H1 (cell line): ENCODE results near the gene MSTO1. TPM values are rescaled to one million over a fixed set of nuclear protein-coding genes. Genes with fewer than 3 reads are reported as not detected.

Experiments
- CTCF ChIA-PET: fragments of 300-600 bp; sonication (Branson Sonifier 250); formaldehyde crosslinking; loops from one replicate; lab custom pipeline; 2021; ENCODE audit not compliant: partially characterized antibody; lab: Charles Lee
- POLR2A ChIA-PET: fragments of 300-600 bp; sonication (Branson Sonifier 250); formaldehyde crosslinking; loops from one replicate; lab custom pipeline; 2021; ENCODE audit warnings: inconsistent platforms; ENCODE audit not compliant: partially characterized antibody; lab: Charles Lee
- DNase-seq, 2 experiments: peaks; one replicate each; pipeline versions ENCODE4 v3.0.0 to v3.0.0-alpha.2; 2010 to 2022; ENCODE audit warnings: low spot score in 2 of 2, low read depth in 1 of 2, mixed read lengths in 1 of 2
- FAIRE-seq: peaks from 2 replicates; lab custom pipeline; 2011; peaks lifted over from hg19 to GRCh38; lab: Jason Lieb, UNC
- H2AFZ ChIP-seq: 2 replicates; pipeline ENCODE4 v1.8.1; 2012; ENCODE audit warnings: low read length, inconsistent platforms
- H2AK5ac ChIP-seq: 2 replicates; pipeline ENCODE4 v1.6.1; 2013; ENCODE audit warnings: low read depth, low read length
- H2BK120ac ChIP-seq: replicated peaks from 2 replicates; pipeline ENCODE3; 2013; ENCODE audit warnings: low read depth, low read length, inconsistent platforms
- H2BK12ac ChIP-seq: 2 replicates; pipeline ENCODE4 v1.6.1; 2013; ENCODE audit warnings: low read depth, low read length
- H2BK15ac ChIP-seq: 2 replicates; pipeline ENCODE4 v1.6.1; 2013; ENCODE audit warnings: low read length
- H2BK20ac ChIP-seq: 2 replicates; pipeline ENCODE4 v1.6.1; 2013; ENCODE audit warnings: low read length
- H2BK5ac ChIP-seq: 2 replicates; pipeline ENCODE4 v1.6.1; 2013; ENCODE audit warnings: low read depth, low read length
- H3K14ac ChIP-seq: 2 replicates; pipeline ENCODE4 v1.6.1; 2013; ENCODE audit warnings: inconsistent platforms; ENCODE audit not compliant: insufficient read length
- H3K18ac ChIP-seq: 2 replicates; pipeline ENCODE4 v1.6.1; 2013; ENCODE audit warnings: low read length; ENCODE audit errors: extremely low read depth
- H3K23ac ChIP-seq: 2 replicates; pipeline ENCODE4 v1.6.1; 2013; ENCODE audit warnings: inconsistent platforms; ENCODE audit not compliant: insufficient read length
- H3K23me2 ChIP-seq: 2 replicates; pipeline ENCODE4 v1.6.1; 2013; ENCODE audit warnings: low read depth, low read length
- H3K27ac ChIP-seq: 2 replicates; pipeline ENCODE4 v1.6.1; 2011; ENCODE audit warnings: low read depth, low read length, inconsistent platforms
- H3K27me3 ChIP-seq, 4 experiments: replicated peaks in 1 of 4; 1 replicate in 1 of 4; 2 replicates in 3 of 4; pipeline versions ENCODE4 v1.6.1 to v1.8.1; 2011 to 2013; ENCODE audit warnings: low read length in 3 of 4, mild to moderate bottlenecking in 3 of 4, inconsistent platforms in 2 of 4, mixed read lengths in 2 of 4, moderate library complexity in 1 of 4; ENCODE audit not compliant: control insufficient read depth in 3 of 4, insufficient read depth in 3 of 4; ENCODE audit errors: extremely low read depth in 1 of 4
- H3K36me3 ChIP-seq, 4 experiments: 2 replicates each; pipeline versions ENCODE4 v1.6.1 to v1.8.1; 2011 to 2013; ENCODE audit warnings: mild to moderate bottlenecking in 4 of 4, low read length in 3 of 4, moderate library complexity in 2 of 4, control low read depth in 1 of 4, inconsistent platforms in 1 of 4; ENCODE audit not compliant: insufficient read depth in 4 of 4, control insufficient read depth in 2 of 4
- H3K4ac ChIP-seq: replicated peaks from 2 replicates; pipeline ENCODE3; 2013; ENCODE audit warnings: low read length, low read depth, mixed read lengths, inconsistent platforms; ENCODE audit not compliant: insufficient read length
- H3K4me1 ChIP-seq, 4 experiments: replicated peaks in 1 of 4; 1 replicate in 1 of 4; 2 replicates in 3 of 4; pipeline versions ENCODE4 v1.6.1 to v1.8.1; 2011 to 2013; ENCODE audit warnings: low read length in 3 of 4, inconsistent platforms in 2 of 4, mixed read lengths in 1 of 4; ENCODE audit not compliant: insufficient read depth in 4 of 4, control insufficient read depth in 3 of 4
- H3K4me2 ChIP-seq, 2 experiments: 2 replicates each; pipeline versions ENCODE4 v1.6.1 to v1.8.1; 2011 to 2013; ENCODE audit warnings: low read depth in 2 of 2, low read length in 2 of 2, control low read depth in 1 of 2, inconsistent platforms in 1 of 2, mild to moderate bottlenecking in 1 of 2; ENCODE audit not compliant: insufficient read depth in 1 of 2
- H3K4me3 ChIP-seq, 4 experiments: fragments of 200-600, 300-600 bp in 1 of 4; sonication (generic), shearing (Covaris generic), sonication (Bioruptor Twin) in 1 of 4; 2 replicates each; pipeline versions ENCODE4 v1.5.1 to v1.8.1; 2011 to 2016; ENCODE audit warnings: low read length in 4 of 4, low read depth in 3 of 4, control low read depth in 2 of 4, inconsistent platforms in 2 of 4, mild to moderate bottlenecking in 2 of 4, mixed read lengths in 1 of 4, moderate library complexity in 1 of 4; ENCODE audit not compliant: insufficient read depth in 2 of 4; ENCODE audit errors: extremely low read depth in 1 of 4
- H3K56ac ChIP-seq: replicated peaks from 2 replicates; pipeline ENCODE3; 2013; ENCODE audit warnings: low read depth, mild to moderate bottlenecking, mixed read lengths, low read length, inconsistent platforms; ENCODE audit not compliant: insufficient read length
- H3K79me1 ChIP-seq: 2 replicates; pipeline ENCODE4 v1.6.1; 2013; ENCODE audit warnings: low read depth, low read length, control low read depth
- H3K79me2 ChIP-seq, 2 experiments: 2 replicates each; pipeline versions ENCODE4 v1.6.1 to v1.8.1; 2012 to 2013; ENCODE audit warnings: low read length in 2 of 2, mild to moderate bottlenecking in 2 of 2, inconsistent platforms in 1 of 2; ENCODE audit not compliant: insufficient read depth in 2 of 2, control insufficient read depth in 1 of 2
- H3K9ac ChIP-seq, 4 experiments: replicated peaks in 1 of 4; 1 replicate in 1 of 4; 2 replicates in 3 of 4; pipeline versions ENCODE4 v1.6.1 to v1.8.1; 2011 to 2013; ENCODE audit warnings: low read depth in 3 of 4, low read length in 3 of 4, control low read depth in 2 of 4, mild to moderate bottlenecking in 2 of 4, moderate library complexity in 2 of 4, inconsistent platforms in 1 of 4; ENCODE audit errors: extremely low read depth in 1 of 4
- H3K9me3 ChIP-seq, 2 experiments: 2 replicates each; pipeline versions ENCODE4 v1.6.1 to v1.8.1; 2012 to 2013; ENCODE audit warnings: mild to moderate bottlenecking in 2 of 2, moderate library complexity in 2 of 2, control low read depth in 1 of 2, inconsistent platforms in 1 of 2, low read depth in 1 of 2, low read length in 1 of 2, mixed read lengths in 1 of 2; ENCODE audit not compliant: insufficient read depth in 2 of 2
- H4K20me1 ChIP-seq, 2 experiments: replicated peaks in 1 of 2; 2 replicates each; pipeline versions ENCODE3 to v1.8.1; 2011 to 2013; ENCODE audit warnings: inconsistent platforms in 2 of 2, low read length in 2 of 2, mild to moderate bottlenecking in 1 of 2; ENCODE audit not compliant: insufficient read depth in 2 of 2, control insufficient read depth in 1 of 2
- H4K5ac ChIP-seq: 2 replicates; pipeline ENCODE4 v1.6.1; 2013; ENCODE audit warnings: low read length, low read depth, mixed read lengths, inconsistent platforms; ENCODE audit not compliant: insufficient read length
- H4K8ac ChIP-seq: 2 replicates; pipeline ENCODE4 v1.8.0; 2013; ENCODE audit warnings: mild to moderate bottlenecking, moderate library complexity, low read length, inconsistent platforms; ENCODE audit not compliant: insufficient read depth; ENCODE audit errors: extremely low read depth
- H4K91ac ChIP-seq: replicated peaks from 2 replicates; pipeline ENCODE3; 2013; ENCODE audit warnings: low read length, mixed read lengths, inconsistent platforms; ENCODE audit not compliant: insufficient read length
- BCL11A ChIP-seq, 2 experiments: IDR thresholded peaks; one replicate each; pipeline ENCODE4 v1.6.1; 2011; ENCODE audit warnings: low read depth in 2 of 2, low read length in 2 of 2, mild to moderate bottlenecking in 2 of 2
- CBX8 ChIP-seq: fragments of 300-800, 300-1000 bp; sonication (generic); IDR thresholded peaks from 2 replicates; pipeline ENCODE4 v1.7.1; 2016; ENCODE audit warnings: low read depth, low read length, borderline replicate concordance
- CEBPB ChIP-seq: IDR thresholded peaks from 2 replicates; pipeline ENCODE4 v1.6.1; 2012; ENCODE audit warnings: low read depth, low read length
- CHD1 ChIP-seq: IDR thresholded peaks from 2 replicates; pipeline ENCODE4 v1.6.1; 2012; ENCODE audit warnings: low read depth, low read length, improper control_type of control experiment
- CHD2 ChIP-seq: IDR thresholded peaks from 2 replicates; pipeline ENCODE4 v1.6.1; 2012; ENCODE audit warnings: low read length, improper control_type of control experiment
- CTBP2 ChIP-seq: IDR thresholded peaks from 2 replicates; pipeline ENCODE4 v1.7.0; 2011; ENCODE audit warnings: borderline replicate concordance, mild to moderate bottlenecking, moderate library complexity, mixed read lengths, low read length; ENCODE audit not compliant: insufficient read depth, insufficient read length
- EZH2 ChIP-seq: fragments of 200-600 bp; sonication (generic); IDR thresholded peaks from 2 replicates; pipeline ENCODE4 v1.7.1; 2012; ENCODE audit warnings: low read depth, mild to moderate bottlenecking, moderate library complexity, low read length, inconsistent platforms; ENCODE audit not compliant: severe bottlenecking
- HDAC6 ChIP-seq: IDR thresholded peaks from one replicate; pipeline ENCODE4 v1.7.1; 2012; ENCODE audit warnings: low read depth, mild to moderate bottlenecking, inconsistent platforms, low read length, moderate library complexity
- JUND ChIP-seq: IDR thresholded peaks from 2 replicates; pipeline ENCODE4 v1.6.1; 2011; ENCODE audit warnings: mild to moderate bottlenecking, improper control_type of control experiment, low read length
- KDM5A ChIP-seq: fragments of 200-600 bp; IDR thresholded peaks from 2 replicates; pipeline ENCODE4 v1.7.1; 2012; ENCODE audit warnings: mild to moderate bottlenecking, low read length, inconsistent platforms, mixed read lengths
- USF2 ChIP-seq: IDR thresholded peaks from 2 replicates; pipeline ENCODE4 v1.6.1; 2011; ENCODE audit warnings: low read length, improper control_type of control experiment
- WGBS, 2 experiments: shearing (Covaris generic) in 1 of 2; methylation state at CpG; one replicate each; pipeline versions ENCODE4 v1.1.6 to v1.1.7; 2013 to 2015; ENCODE audit warnings: low lambda C conversion rate in 2 of 2, mixed read lengths in 2 of 2, inconsistent platforms in 1 of 2, low coverage in 1 of 2, missing lambda C conversion rate in 1 of 2; ENCODE audit not compliant: insufficient replicate concordance in 2 of 2, insufficient coverage in 1 of 2, insufficient read length in 1 of 2; ENCODE audit errors: extremely low coverage in 1 of 2, missing lambda C conversion rate in 1 of 2; 5-methylcytosine and 5-hydroxymethylcytosine counted together
- polyA plus RNA-seq, 7 experiments: library from polyadenylated mRNA; depleted of rRNA in 3 of 7; stranded (reverse) in 5 of 7; unstranded in 2 of 7; fragments of >200 nt in 5 of 7; fragments of 200-250 nt in 2 of 7; gene quantifications; 1 replicate in 5 of 7; 2 replicates in 1 of 7; 4 replicates in 1 of 7; pipeline versions ENCODE4 v1.2.1 to v1.2.3, GENCODE V29; 2011 to 2013; ENCODE audit warnings: missing spikeins in 2 of 7, mixed read lengths in 2 of 7
- total RNA-seq: library from RNA; stranded (reverse); fragmentation: NEBNext Ultra II Directional; extraction: Animal tissue kit (Norgen Biotek cat#: 25700); gene quantifications from 2 replicates; pipeline ENCODE4 v1.2.1, GENCODE V29; 2021

The MSTO1 gene
- total and polyA plus RNA-seq, 2 of the 8 experiments (the other 6 are each of a cell fraction or from before 2014, with no cell fraction given) = 40.5 to 51.0 TPM

- WGBS, 2 experiments = 94% methylated on average over 11 of the region's 11 CpGs; no CpG with 5 or more reads in 1 of the 2 experiments
- POLR2A ChIA-PET = no interaction called here
- H2AFZ ChIP-seq = no peak overlapping the region
- TF ChIP-seq BCL11A (IDR thresholded peaks at IDR 0.05; ENCODE audit: low read depth in 2 of 2, low read length in 2 of 2) = no peak
- TF ChIP-seq KDM5A = no peak
- TF ChIP-seq JUND = no peak
- no peak for TF ChIP-seq CHD2
- no peak for TF ChIP-seq CTBP2
- no peak for TF ChIP-seq CHD1
- TF ChIP-seq HDAC6 = no peak
- no peak for TF ChIP-seq USF2
- no peak for TF ChIP-seq EZH2
- no peak for TF ChIP-seq CEBPB
- TF ChIP-seq CBX8 = no peak
These were observed 26.6 kb downstream of the MSTO1 start for GRCh38 chr1:155636397-155637153.

More at GRCh38 chr1:155636397-155637153, 26.6 kb downstream of the MSTO1 start:
- Histone ChIP-seq H3K9ac (no peak overlapping the region), H4K8ac (no peak overlapping the region), H3K79me1 (no peaks in the 10 kb centered on the region), H3K18ac (no peak overlapping the region; the same call in 1 of the 2 replicates), H3K9me3 (peaks cover 1 to 3% of the 10 kb centered on the region in 2 experiments; a peak in 2 of 4 replicates), H3K27me3 (no peaks in the 10 kb centered on the region), H3K4ac (no peak overlapping the region), H3K4me1 (peaks cover 0 to 4% (median 3%) of the 10 kb centered on the region in 4 experiments; a peak in 2 of 7 replicates), H2BK15ac (0 out of 2 replicates have a peak overlapping the region, but pooled peaks have one; percentile 0), H3K79me2 (no peaks in the 10 kb centered on the region), H2BK20ac (peak overlapping the region; percentile 16; the same call in 1 of the 2 replicates), H3K14ac (no peak overlapping the region), H2BK5ac (no peak overlapping the region; the same call in 1 of the 2 replicates), H3K23me2 (no peaks in the 10 kb centered on the region), H3K36me3 (no peaks in the 10 kb centered on the region), H3K27ac (0 out of 2 replicates have a peak overlapping the region, but pooled peaks have one; percentile 14), H3K4me2 (no peak overlapping the region), H2BK120ac (no peak overlapping the region), H3K4me3 (no peak overlapping the region), H3K23ac (no peak overlapping the region), H4K5ac (no peak overlapping the region), H2BK12ac (peak overlapping the region; percentile 7; the same call in 1 of the 2 replicates), H4K20me1 (no peaks in the 10 kb centered on the region), H4K91ac (no peak overlapping the region), H3K56ac (no peak overlapping the region), H2AK5ac (0 out of 2 replicates have a peak overlapping the region, but pooled peaks have one; percentile 16)
- DNase-seq (no peak), FAIRE-seq (no peak)
- CTCF ChIA-PET = interaction anchor here (0.6 kb wide), 1 partner anchor 376 kb away, joined by 4 read pairs; no protein-coding TSS in a partner anchor
